ENCODE measurements around the gene FYN.
A peak's percentile ranks its signal among the peaks of the same experiment; 100 is the strongest.

GRCh38 chr6:111631903-111632460 lies 241.3 kb downstream of the FYN start:
- TF ChIP-seq L3MBTL2 (conservative IDR thresholded peaks at IDR 0.05) = no peak
- no peak for TF ChIP-seq BHLHE40 (IDR thresholded peaks at IDR 0.05; ENCODE audit: borderline replicate concordance)
- TF ChIP-seq, protein P1, sequence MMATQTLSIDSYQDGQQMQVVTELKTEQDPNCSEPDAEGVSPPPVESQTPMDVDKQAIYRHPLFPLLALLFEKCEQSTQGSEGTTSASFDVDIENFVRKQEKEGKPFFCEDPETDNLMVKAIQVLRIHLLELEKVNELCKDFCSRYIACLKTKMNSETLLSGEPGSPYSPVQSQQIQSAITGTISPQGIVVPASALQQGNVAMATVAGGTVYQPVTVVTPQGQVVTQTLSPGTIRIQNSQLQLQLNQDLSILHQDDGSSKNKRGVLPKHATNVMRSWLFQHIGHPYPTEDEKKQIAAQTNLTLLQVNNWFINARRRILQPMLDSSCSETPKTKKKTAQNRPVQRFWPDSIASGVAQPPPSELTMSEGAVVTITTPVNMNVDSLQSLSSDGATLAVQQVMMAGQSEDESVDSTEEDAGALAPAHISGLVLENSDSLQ (IDR thresholded peaks at IDR 0.05) = peak; percentile 86
- no peak for TF ChIP-seq ELF4 (IDR thresholded peaks at IDR 0.05)
- no peak for TF ChIP-seq SUZ12 (IDR thresholded peaks at IDR 0.05)
- TF ChIP-seq FOXM1 (IDR thresholded peaks at IDR 0.05; ENCODE audit: borderline replicate concordance) = no peak
